SK-MEL-5 (cell line): ENCODE measurements around the gene CNTN2. TPM values are rescaled to one million over a fixed set of nuclear protein-coding genes. Genes with fewer than 3 reads are reported as not detected.
A peak's percentile ranks its signal among the peaks of the same experiment; 100 is the strongest.

ENCODE experiments used
- DNase-seq: peaks from one replicate; pipeline ENCODE4 v3.0.0-alpha.2; 2016; ENCODE audit warnings: low read depth, low spot score
- in situ Hi-C: cut with HindIII; loops from 2 replicates; pipeline ENCODE4 v1.10.0; 2016; ENCODE audit warnings: low sequenced_read_pairs, high pct_unique_total_duplicates, low pct_unique_long_range_greater_than_20kb
- total RNA-seq: library from RNA; depleted of rRNA; stranded (reverse); fragments of >200 nt; shearing (Covaris generic); gene quantifications from 2 replicates; pipeline ENCODE4 v1.2.3, GENCODE V29; 2014

Gene CNTN2
- total RNA-seq, 1 experiment from 2014 or later: not detected

DNA sequence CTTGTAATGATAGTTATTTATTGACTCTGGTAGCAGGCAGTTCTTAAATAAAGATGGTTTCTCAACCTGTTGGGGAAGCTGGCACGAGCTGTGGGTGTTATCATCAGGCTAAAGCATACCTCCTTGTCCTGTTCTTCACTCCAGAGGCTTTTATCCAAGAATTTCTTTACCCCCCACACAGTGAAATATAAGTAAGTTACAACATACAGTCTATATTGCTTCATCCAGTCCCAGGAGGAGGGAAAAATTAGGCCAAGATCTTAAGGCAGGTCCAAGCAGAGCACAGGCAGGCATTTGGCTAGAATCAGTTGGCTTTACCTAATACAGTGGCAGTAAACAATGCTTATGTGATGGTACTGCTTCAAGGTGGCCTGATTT is 34.9 kb downstream of the CNTN2 start:
- no peak for DNase-seq
- in situ Hi-C loops: no loop called here

DNA sequence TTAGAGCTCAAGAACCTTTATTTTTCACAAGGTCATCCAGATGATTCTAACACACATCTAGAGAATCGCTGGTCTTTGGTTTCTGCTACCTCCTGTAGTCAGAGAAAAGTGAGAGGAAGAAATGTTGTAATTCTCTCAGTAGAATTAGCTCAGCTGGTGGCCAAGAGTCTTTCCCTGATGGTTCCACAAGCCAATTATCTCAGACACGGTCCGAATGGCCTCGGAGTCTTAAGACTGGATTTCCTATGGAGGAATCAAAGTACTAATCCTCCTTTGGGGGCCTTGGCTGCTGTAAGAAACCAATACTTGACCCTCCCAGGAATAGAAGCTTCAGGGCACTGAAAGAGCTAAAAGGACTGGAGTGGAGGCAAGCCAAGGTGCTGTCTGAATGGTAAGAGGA is 39.4 kb downstream of the CNTN2 start:
- in situ Hi-C loops: no loop called here
- DNase-seq: no peak

DNA sequence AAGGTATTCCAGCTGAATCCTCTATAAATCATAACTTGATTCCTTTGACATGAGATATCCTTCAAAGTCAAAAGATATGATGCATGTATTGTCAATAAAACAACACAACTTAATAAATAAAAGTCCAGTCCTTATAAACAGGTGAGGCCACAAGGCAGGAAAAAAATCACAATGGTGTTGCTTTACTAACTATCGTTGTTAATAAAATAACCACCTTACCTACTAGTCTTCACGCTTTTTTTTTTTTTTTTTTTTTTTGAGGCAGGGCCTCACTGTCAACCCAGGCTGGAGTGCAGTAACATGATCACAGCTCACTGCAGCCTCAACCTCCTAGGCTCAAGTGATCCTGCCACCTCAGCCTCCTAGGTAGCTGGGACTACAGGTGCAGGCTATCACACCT is 41.3 kb downstream of the CNTN2 start, which contains the start of gene TMEM81:
TMEM81 (minus strand) TSS at position 101 of the 400 bp plus-strand sequence. CDS start 140 bp downstream, outside the sequence.
- in situ Hi-C loops: no loop called here

DNA sequence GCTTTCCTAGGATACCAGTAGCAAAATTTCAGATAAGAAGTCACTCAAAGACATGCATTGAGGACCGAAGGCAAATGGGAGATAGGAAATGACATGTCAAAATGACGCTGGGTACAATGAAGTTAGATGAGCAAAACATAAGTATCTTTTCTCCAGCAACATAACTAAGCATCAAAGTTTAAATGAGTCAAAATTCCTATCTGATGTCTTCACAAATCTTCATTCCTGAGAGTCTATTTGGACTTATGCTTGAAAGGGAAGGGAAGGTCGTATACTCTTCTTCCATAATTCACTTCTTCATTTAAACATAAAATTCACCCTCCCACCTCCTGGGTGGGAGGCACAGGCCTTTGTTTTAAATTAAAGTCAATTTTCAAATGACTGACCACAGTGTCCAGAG is 45.3 kb downstream of the CNTN2 start:
- in situ Hi-C loops: no loop called here

More for the DNA sequence above, 41.3 kb downstream of the CNTN2 start, which contains the start of gene TMEM81:
- DNase-seq: no peak

DNA sequence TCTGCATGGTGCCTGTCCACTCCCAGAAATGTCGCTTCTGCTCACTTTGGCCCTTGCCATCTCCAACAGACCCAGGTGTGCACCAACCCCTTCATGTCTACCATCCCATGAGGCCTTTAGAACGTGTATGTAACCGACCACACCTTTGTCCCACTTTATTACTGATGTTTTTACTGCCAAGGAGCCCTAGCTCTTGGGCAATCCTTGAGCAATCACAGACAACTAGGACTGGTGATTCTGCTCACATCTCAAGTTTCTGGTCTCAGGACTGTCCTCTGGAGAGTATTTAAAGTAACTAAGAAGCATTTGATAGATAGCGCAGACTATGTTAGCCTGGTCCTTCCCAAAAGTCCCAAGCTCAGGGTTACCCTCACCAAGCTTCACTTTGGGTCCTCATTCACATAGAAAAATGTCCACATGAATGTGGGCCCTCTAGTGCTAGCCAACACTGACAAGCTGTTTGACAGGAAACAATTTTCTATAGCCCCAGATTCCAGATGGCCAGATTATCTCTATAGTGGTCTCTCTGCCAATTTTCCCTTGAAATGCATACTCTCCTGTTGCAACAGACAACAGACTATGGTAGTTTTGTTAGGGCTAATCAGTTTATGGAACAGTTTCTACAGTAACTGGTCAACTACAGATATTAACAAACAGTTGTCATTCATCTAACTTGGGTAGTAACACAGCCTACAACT is 48.2 kb downstream of the CNTN2 start:
- DNase-seq: no peak
- in situ Hi-C loops: no loop called here

More for the DNA sequence above, 45.3 kb downstream of the CNTN2 start:
- no peak for DNase-seq

DNA sequence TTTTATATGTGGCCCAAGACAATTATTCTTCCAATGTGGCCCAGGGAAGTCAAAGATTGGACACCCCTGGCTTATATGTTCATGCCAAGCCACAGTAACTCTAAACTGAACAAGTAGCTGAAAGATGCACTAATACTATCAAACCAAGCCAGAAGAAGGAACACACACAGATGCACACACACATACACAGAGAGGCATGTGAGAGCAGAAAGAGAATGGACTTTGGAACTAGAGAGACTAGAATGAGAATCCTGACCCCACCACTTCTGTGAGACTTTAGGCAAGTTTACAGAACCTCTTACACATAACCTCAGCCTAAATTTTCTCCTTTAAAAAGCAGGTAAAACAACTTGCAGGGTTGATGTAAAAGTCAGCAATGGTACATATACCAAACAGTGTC is 52.4 kb downstream of the CNTN2 start:
- no peak for DNase-seq
- in situ Hi-C loops: no loop called here

DNA sequence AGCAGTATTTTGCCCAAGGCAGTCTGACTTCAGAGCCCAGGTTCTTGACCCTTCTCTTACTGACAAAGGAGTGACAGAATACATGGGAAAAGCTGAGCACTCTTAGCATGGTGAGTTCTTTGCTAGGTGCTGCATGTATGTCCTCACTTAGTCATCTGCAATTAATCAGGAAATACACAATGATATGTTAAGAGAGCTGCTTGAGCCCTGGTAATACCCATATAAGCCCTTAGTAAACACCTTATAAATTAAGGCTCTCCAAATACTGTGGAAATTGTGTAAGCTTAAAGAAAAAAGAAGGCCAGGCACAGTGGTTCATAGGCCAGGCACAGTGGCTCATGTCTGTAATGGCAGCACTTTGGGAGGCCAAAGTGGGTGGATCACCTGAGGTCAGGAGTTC is 55.2 kb downstream of the CNTN2 start:
- in situ Hi-C loops: no loop called here

DNA sequence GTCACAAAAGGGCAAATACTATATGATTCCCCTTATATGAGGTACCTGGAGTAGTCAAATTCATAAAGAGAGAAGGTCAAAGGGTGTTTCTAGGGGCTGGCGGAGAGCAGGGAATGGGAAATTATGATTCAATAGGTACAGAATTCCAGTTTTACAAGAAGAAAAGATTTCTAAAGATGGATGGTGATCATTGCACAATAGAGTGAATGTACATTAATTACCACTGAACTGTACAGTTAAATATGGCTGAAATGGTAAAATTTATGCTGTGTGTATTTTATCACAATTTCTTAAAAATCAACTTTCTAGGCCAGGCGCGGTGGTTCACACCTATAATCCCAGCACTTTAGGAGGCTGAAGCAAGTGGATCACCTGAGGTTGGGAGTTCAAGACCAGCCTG is 59.4 kb downstream of the CNTN2 start:
- in situ Hi-C loops: no loop called here

More for the DNA sequence above, 55.2 kb downstream of the CNTN2 start:
- DNase-seq: no peak

DNA sequence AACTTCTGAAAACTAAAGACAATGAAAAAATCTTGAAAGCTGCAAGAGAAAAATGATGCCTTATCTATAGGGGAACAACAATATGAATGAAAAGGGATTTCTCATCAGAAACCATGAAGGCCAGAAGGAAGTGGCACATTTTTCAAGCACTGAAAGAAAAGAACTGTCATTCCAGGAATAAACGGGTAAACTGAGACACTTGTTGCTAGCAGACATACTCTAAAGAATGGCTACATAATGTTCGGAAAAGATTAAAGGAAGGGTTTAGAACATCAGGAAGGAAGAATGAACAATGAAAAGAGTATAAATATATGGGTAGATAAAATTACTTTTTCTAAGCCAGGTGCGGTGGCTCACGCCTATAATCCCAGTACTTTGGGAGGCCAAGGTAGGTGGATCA is 64.3 kb downstream of the CNTN2 start:
- DNase-seq: no peak
- in situ Hi-C loops: no loop called here

More for the DNA sequence above, 59.4 kb downstream of the CNTN2 start:
- DNase-seq: no peak

DNA sequence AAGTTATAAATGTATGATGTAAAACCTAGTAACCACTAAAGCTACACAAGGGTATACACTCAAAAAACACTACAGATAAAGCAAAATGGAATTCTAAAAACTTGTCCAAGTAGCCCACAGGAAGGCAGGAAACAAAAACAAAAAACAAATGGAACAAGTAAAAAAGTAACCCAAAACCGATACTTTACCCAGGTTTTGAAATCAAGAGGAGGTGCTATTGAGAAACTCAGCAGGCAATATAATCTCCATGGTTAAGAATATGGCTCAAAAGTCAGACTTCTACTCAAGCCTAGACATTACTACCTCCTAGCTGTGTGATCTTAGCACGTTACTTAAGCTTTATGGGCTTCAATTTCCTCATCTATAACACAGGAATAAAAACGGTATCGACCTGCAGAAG is 65.5 kb downstream of the CNTN2 start:
- in situ Hi-C loops: no loop called here
- no peak for DNase-seq

DNA sequence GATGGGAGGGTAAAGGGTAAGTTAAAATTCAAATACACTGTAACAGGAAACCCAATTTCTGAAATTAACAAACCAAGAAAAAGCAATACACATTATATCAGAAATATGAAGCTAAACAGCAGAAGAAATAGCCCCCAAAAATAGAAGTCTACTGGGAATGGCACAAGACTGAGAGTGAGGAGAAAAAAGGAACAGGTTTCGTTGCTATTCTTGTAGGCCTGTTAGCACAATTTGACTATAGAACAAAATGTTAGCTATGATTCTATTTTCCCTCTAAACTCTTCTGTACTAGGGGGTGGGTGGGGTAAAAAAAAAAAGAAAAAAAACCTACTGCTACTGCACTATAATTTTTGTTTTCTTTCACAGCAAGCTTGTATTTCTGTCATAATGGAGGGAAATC is 66.3 kb downstream of the CNTN2 start:
- no peak for DNase-seq
- in situ Hi-C loops: no loop called here

DNA sequence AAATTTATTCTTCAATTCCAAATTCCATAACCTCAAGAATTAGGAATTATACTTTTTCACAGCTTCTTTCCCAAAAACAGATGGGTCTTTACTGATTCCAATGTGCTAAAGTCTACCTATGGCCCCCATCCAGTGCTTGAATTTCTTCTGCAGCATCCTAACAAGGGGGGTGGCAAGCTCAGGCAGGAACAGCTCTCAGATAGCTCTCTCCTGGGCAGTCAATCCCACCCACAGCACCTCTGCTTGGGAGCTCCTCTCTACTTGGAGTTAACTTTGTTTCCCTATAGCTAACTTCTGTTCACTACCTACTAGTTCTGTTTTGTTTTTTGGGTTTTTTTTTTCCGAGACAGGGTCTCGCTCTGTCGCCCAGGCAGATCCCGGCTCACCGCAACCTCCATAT is 66.7 kb downstream of the CNTN2 start:
- in situ Hi-C loops: no loop called here
- no peak for DNase-seq

DNA sequence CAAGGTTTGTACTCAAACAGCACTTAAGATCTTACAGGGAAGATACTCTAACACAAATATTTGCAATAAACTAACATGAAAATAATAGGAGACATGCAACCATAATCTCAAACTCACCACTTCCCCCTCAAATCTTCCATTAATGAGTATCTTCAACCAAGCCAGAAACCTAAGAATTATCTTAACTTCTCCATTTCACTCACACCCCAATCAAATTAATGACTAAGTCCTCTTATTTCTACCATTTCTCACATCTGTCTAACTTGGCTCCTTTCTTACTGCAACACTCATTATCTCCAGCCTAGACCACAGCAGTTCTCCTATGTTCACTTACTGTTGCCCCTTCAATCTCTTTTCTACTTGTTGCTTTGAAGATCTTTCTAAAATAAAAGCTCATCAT is 68.3 kb downstream of the CNTN2 start:
- in situ Hi-C loops: no loop called here
- no peak for DNase-seq

DNA sequence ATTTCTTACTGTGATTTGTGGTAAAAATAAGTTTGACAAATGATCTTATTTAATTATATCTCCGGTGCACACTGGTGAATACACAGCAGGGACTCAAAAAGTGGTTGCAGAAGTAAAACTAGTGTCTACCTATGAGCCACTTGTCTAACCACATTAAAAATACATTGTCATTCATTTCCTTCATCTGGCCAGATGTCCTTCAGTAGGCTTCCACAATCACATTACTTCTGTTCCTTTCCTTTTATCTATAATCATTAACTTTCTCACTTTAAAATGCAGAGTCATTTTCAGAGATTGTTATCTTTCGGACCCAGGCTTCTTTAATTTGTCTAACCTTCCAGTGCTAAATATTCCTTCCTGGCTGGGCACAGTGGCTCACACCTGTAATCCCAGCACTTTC is 75.7 kb downstream of the CNTN2 start:
- DNase-seq: no peak
- in situ Hi-C loops: no loop called here

DNA sequence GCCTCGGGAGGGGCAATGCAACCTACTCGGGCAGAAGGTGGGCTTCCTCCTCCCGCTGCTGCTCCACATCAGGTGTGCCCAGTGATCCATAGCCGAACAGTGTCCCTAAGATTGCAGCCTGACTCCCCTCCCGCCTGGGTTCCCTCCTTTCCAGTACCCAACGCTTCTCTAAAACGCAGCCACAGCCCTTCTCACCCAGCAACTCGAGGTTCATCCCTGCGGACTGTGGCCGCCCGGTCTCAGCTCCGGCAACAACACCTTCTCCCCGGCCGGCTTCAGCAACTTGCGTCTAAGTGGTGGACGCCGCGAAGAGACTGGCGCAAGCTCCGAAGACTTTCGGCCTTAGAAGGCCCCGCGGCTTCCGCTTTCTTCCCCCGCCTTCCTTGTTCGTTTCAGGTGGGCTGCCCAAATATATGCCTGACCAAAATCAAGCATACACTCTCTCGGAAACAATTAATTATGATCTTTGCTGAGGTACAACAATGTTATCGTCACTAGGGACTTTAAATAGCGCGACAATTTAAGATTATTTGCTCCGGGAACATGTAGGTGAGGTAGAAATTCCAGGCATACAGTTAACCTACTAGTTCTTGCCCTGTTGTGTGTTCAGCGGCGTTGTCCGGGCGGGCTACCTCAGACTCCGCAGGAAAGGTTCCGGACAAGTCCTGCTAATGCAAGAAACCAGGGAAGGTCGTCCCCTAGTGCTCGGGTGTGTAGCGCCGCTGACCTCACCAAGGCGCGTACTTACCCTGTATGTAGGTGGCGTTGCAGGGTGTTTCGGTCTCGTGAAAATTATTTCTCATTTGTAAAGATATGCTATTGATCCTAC is 78.9 kb downstream of the CNTN2 start, which contains the start of gene RBBP5:
RBBP5 (minus strand) TSS at position 319 of the 829 bp plus-strand sequence; CDS start at position 214, 105 bp downstream.
- in situ Hi-C loops: no loop called here
- peak; percentile 96 for DNase-seq

DNA sequence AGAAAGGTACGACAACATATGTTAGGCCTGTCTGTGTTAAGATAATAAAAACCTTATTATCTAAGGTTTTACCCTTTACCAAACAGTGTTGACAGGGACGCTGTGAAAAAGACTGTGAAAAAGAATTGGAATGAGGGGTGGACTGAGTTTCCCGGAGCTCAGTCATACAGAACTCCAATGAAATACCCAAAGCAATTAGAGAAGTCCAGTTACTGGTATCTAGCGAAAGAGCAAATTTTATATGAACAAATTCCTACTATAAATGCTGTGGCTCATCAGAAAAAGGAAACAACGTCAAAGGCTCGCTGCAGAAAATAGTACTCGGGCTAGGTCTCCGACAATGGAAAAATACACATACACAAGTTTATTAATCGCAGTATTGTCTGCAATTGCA is 79.5 kb downstream of the CNTN2 start:
- no peak for DNase-seq
- in situ Hi-C loops: no loop called here

DNA sequence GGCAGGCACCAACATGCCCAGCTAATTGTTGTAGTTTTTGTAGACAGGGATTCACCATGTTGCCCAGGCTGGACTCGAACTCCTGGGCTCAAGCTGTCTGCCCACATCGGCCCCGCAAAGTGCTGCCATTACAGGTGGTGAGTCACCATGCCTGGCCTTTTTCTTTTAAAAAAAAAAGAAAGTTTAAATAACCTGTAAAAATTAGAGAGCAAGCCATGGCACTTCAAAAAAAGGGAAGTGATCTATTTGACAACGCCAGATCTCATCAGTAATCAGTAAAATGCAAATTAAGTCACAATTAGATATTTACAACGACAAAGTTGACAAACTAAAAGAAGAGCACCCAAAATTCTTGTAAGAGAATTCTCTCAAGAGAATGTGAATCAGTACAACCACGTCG is 81.7 kb downstream of the CNTN2 start:
- no peak for DNase-seq
- in situ Hi-C loops: no loop called here

DNA sequence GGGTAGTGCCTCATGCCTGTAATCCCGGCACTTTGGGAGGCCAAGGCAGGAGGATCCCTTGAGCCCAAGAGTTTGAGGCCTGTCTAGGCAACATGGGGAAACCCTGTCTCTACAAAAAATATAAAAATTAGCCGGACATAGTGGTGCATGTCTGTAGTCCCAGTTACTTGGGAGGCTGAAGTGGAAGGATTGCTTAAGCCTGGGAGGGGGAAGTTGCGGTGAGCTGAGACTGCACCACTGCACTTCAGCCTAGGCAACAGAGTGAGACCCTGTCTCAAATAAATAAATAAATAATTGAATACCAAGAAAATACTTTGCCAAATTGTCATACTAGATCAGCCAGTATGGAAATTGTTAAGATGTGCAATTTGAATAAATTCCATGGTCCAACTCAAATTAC is 84.6 kb downstream of the CNTN2 start:
- no peak for DNase-seq
- in situ Hi-C loops: no loop called here
